H1 (cell line): Measurements from ENCODE around the gene MMP7. TPM values are rescaled to one million over a fixed set of nuclear protein-coding genes. Genes with fewer than 3 reads are reported as not detected.

Experiments
- CTCF ChIA-PET: fragments of 300-600 bp; sonication (Branson Sonifier 250); formaldehyde crosslinking; loops from one replicate; lab custom pipeline; 2021; ENCODE audit not compliant: partially characterized antibody; lab: Charles Lee
- POLR2A ChIA-PET: fragments of 300-600 bp; sonication (Branson Sonifier 250); formaldehyde crosslinking; loops from one replicate; lab custom pipeline; 2021; ENCODE audit warnings: inconsistent platforms; ENCODE audit not compliant: partially characterized antibody; lab: Charles Lee
- DNase-seq, 2 experiments: peaks; one replicate each; pipeline versions ENCODE4 v3.0.0 to v3.0.0-alpha.2; 2010 to 2022; ENCODE audit warnings: low spot score in 2 of 2, low read depth in 1 of 2, mixed read lengths in 1 of 2
- FAIRE-seq: peaks from 2 replicates; lab custom pipeline; 2011; peaks lifted over from hg19 to GRCh38; lab: Jason Lieb, UNC
- H2AFZ ChIP-seq: 2 replicates; pipeline ENCODE4 v1.8.1; 2012; ENCODE audit warnings: low read length, inconsistent platforms
- H2AK5ac ChIP-seq: 2 replicates; pipeline ENCODE4 v1.6.1; 2013; ENCODE audit warnings: low read depth, low read length
- H2BK120ac ChIP-seq: replicated peaks from 2 replicates; pipeline ENCODE3; 2013; ENCODE audit warnings: low read depth, low read length, inconsistent platforms
- H2BK12ac ChIP-seq: 2 replicates; pipeline ENCODE4 v1.6.1; 2013; ENCODE audit warnings: low read depth, low read length
- H2BK15ac ChIP-seq: 2 replicates; pipeline ENCODE4 v1.6.1; 2013; ENCODE audit warnings: low read length
- H2BK20ac ChIP-seq: 2 replicates; pipeline ENCODE4 v1.6.1; 2013; ENCODE audit warnings: low read length
- H2BK5ac ChIP-seq: 2 replicates; pipeline ENCODE4 v1.6.1; 2013; ENCODE audit warnings: low read depth, low read length
- H3K14ac ChIP-seq: 2 replicates; pipeline ENCODE4 v1.6.1; 2013; ENCODE audit warnings: inconsistent platforms; ENCODE audit not compliant: insufficient read length
- H3K18ac ChIP-seq: 2 replicates; pipeline ENCODE4 v1.6.1; 2013; ENCODE audit warnings: low read length; ENCODE audit errors: extremely low read depth
- H3K23ac ChIP-seq: 2 replicates; pipeline ENCODE4 v1.6.1; 2013; ENCODE audit warnings: inconsistent platforms; ENCODE audit not compliant: insufficient read length
- H3K23me2 ChIP-seq: 2 replicates; pipeline ENCODE4 v1.6.1; 2013; ENCODE audit warnings: low read depth, low read length
- H3K27ac ChIP-seq: 2 replicates; pipeline ENCODE4 v1.6.1; 2011; ENCODE audit warnings: low read depth, low read length, inconsistent platforms
- H3K27me3 ChIP-seq, 4 experiments: replicated peaks in 1 of 4; 1 replicate in 1 of 4; 2 replicates in 3 of 4; pipeline versions ENCODE4 v1.6.1 to v1.8.1; 2011 to 2013; ENCODE audit warnings: low read length in 3 of 4, mild to moderate bottlenecking in 3 of 4, inconsistent platforms in 2 of 4, mixed read lengths in 2 of 4, moderate library complexity in 1 of 4; ENCODE audit not compliant: control insufficient read depth in 3 of 4, insufficient read depth in 3 of 4; ENCODE audit errors: extremely low read depth in 1 of 4
- H3K36me3 ChIP-seq, 4 experiments: 2 replicates each; pipeline versions ENCODE4 v1.6.1 to v1.8.1; 2011 to 2013; ENCODE audit warnings: mild to moderate bottlenecking in 4 of 4, low read length in 3 of 4, moderate library complexity in 2 of 4, control low read depth in 1 of 4, inconsistent platforms in 1 of 4; ENCODE audit not compliant: insufficient read depth in 4 of 4, control insufficient read depth in 2 of 4
- H3K4ac ChIP-seq: replicated peaks from 2 replicates; pipeline ENCODE3; 2013; ENCODE audit warnings: low read length, low read depth, mixed read lengths, inconsistent platforms; ENCODE audit not compliant: insufficient read length
- H3K4me1 ChIP-seq, 4 experiments: replicated peaks in 1 of 4; 1 replicate in 1 of 4; 2 replicates in 3 of 4; pipeline versions ENCODE4 v1.6.1 to v1.8.1; 2011 to 2013; ENCODE audit warnings: low read length in 3 of 4, inconsistent platforms in 2 of 4, mixed read lengths in 1 of 4; ENCODE audit not compliant: insufficient read depth in 4 of 4, control insufficient read depth in 3 of 4
- H3K4me2 ChIP-seq, 2 experiments: 2 replicates each; pipeline versions ENCODE4 v1.6.1 to v1.8.1; 2011 to 2013; ENCODE audit warnings: low read depth in 2 of 2, low read length in 2 of 2, control low read depth in 1 of 2, inconsistent platforms in 1 of 2, mild to moderate bottlenecking in 1 of 2; ENCODE audit not compliant: insufficient read depth in 1 of 2
- H3K4me3 ChIP-seq, 4 experiments: fragments of 200-600, 300-600 bp in 1 of 4; sonication (generic), shearing (Covaris generic), sonication (Bioruptor Twin) in 1 of 4; 2 replicates each; pipeline versions ENCODE4 v1.5.1 to v1.8.1; 2011 to 2016; ENCODE audit warnings: low read length in 4 of 4, low read depth in 3 of 4, control low read depth in 2 of 4, inconsistent platforms in 2 of 4, mild to moderate bottlenecking in 2 of 4, mixed read lengths in 1 of 4, moderate library complexity in 1 of 4; ENCODE audit not compliant: insufficient read depth in 2 of 4; ENCODE audit errors: extremely low read depth in 1 of 4
- H3K56ac ChIP-seq: replicated peaks from 2 replicates; pipeline ENCODE3; 2013; ENCODE audit warnings: low read depth, mild to moderate bottlenecking, mixed read lengths, low read length, inconsistent platforms; ENCODE audit not compliant: insufficient read length
- H3K79me1 ChIP-seq: 2 replicates; pipeline ENCODE4 v1.6.1; 2013; ENCODE audit warnings: low read depth, low read length, control low read depth
- H3K79me2 ChIP-seq, 2 experiments: 2 replicates each; pipeline versions ENCODE4 v1.6.1 to v1.8.1; 2012 to 2013; ENCODE audit warnings: low read length in 2 of 2, mild to moderate bottlenecking in 2 of 2, inconsistent platforms in 1 of 2; ENCODE audit not compliant: insufficient read depth in 2 of 2, control insufficient read depth in 1 of 2
- H3K9ac ChIP-seq, 4 experiments: replicated peaks in 1 of 4; 1 replicate in 1 of 4; 2 replicates in 3 of 4; pipeline versions ENCODE4 v1.6.1 to v1.8.1; 2011 to 2013; ENCODE audit warnings: low read depth in 3 of 4, low read length in 3 of 4, control low read depth in 2 of 4, mild to moderate bottlenecking in 2 of 4, moderate library complexity in 2 of 4, inconsistent platforms in 1 of 4; ENCODE audit errors: extremely low read depth in 1 of 4
- H3K9me3 ChIP-seq, 2 experiments: 2 replicates each; pipeline versions ENCODE4 v1.6.1 to v1.8.1; 2012 to 2013; ENCODE audit warnings: mild to moderate bottlenecking in 2 of 2, moderate library complexity in 2 of 2, control low read depth in 1 of 2, inconsistent platforms in 1 of 2, low read depth in 1 of 2, low read length in 1 of 2, mixed read lengths in 1 of 2; ENCODE audit not compliant: insufficient read depth in 2 of 2
- H4K20me1 ChIP-seq, 2 experiments: replicated peaks in 1 of 2; 2 replicates each; pipeline versions ENCODE3 to v1.8.1; 2011 to 2013; ENCODE audit warnings: inconsistent platforms in 2 of 2, low read length in 2 of 2, mild to moderate bottlenecking in 1 of 2; ENCODE audit not compliant: insufficient read depth in 2 of 2, control insufficient read depth in 1 of 2
- H4K5ac ChIP-seq: 2 replicates; pipeline ENCODE4 v1.6.1; 2013; ENCODE audit warnings: low read length, low read depth, mixed read lengths, inconsistent platforms; ENCODE audit not compliant: insufficient read length
- H4K8ac ChIP-seq: 2 replicates; pipeline ENCODE4 v1.8.0; 2013; ENCODE audit warnings: mild to moderate bottlenecking, moderate library complexity, low read length, inconsistent platforms; ENCODE audit not compliant: insufficient read depth; ENCODE audit errors: extremely low read depth
- H4K91ac ChIP-seq: replicated peaks from 2 replicates; pipeline ENCODE3; 2013; ENCODE audit warnings: low read length, mixed read lengths, inconsistent platforms; ENCODE audit not compliant: insufficient read length
- ATF3 ChIP-seq: IDR thresholded peaks from 2 replicates; pipeline ENCODE4 v1.6.1; 2011; ENCODE audit warnings: low read depth, mild to moderate bottlenecking, low read length; ENCODE audit not compliant: insufficient read depth
- BACH1 ChIP-seq: IDR thresholded peaks from 2 replicates; pipeline ENCODE4 v1.6.1; 2012; ENCODE audit warnings: low read length, improper control_type of control experiment
- CEBPB ChIP-seq: IDR thresholded peaks from 2 replicates; pipeline ENCODE4 v1.6.1; 2012; ENCODE audit warnings: low read depth, low read length
- CHD1 ChIP-seq: IDR thresholded peaks from 2 replicates; pipeline ENCODE4 v1.6.1; 2012; ENCODE audit warnings: low read depth, low read length, improper control_type of control experiment
- FOSL1 ChIP-seq: IDR thresholded peaks from 2 replicates; pipeline ENCODE4 v1.6.1; 2011; ENCODE audit warnings: mild to moderate bottlenecking, low read depth, low read length, moderate library complexity; ENCODE audit not compliant: insufficient read depth
- KDM5A ChIP-seq: fragments of 200-600 bp; IDR thresholded peaks from 2 replicates; pipeline ENCODE4 v1.7.1; 2012; ENCODE audit warnings: mild to moderate bottlenecking, low read length, inconsistent platforms, mixed read lengths
- NRF1 ChIP-seq: IDR thresholded peaks from 2 replicates; pipeline ENCODE4 v1.6.1; 2011; ENCODE audit warnings: mild to moderate bottlenecking, low read depth, low read length, improper control_type of control experiment
- RBBP5 ChIP-seq: IDR thresholded peaks from 2 replicates; pipeline ENCODE4 v1.7.1; 2012; ENCODE audit warnings: low read depth, mild to moderate bottlenecking, inconsistent platforms, low read length, moderate library complexity, borderline replicate concordance
- RFX5 ChIP-seq: IDR thresholded peaks from 2 replicates; pipeline ENCODE4 v1.6.1; 2011; ENCODE audit warnings: low read depth, low read length, improper control_type of control experiment, borderline replicate concordance
- RXRA ChIP-seq: IDR thresholded peaks from 2 replicates; pipeline ENCODE4 v1.6.1; 2011; ENCODE audit warnings: low read depth, mild to moderate bottlenecking, low read length, moderate library complexity; ENCODE audit not compliant: insufficient read depth
- SIRT6 ChIP-seq: IDR thresholded peaks from one replicate; pipeline ENCODE4 v1.7.1; 2012; ENCODE audit warnings: low read length, inconsistent platforms
- SP1 ChIP-seq: IDR thresholded peaks from 2 replicates; pipeline ENCODE4 v1.6.1; 2011; ENCODE audit warnings: low read depth, low read length
- SRF ChIP-seq: IDR thresholded peaks from 2 replicates; pipeline ENCODE4 v1.6.1; 2011; ENCODE audit warnings: mild to moderate bottlenecking, low read depth, low read length, moderate library complexity
- WGBS, 2 experiments: shearing (Covaris generic) in 1 of 2; methylation state at CpG; one replicate each; pipeline versions ENCODE4 v1.1.6 to v1.1.7; 2013 to 2015; ENCODE audit warnings: low lambda C conversion rate in 2 of 2, mixed read lengths in 2 of 2, inconsistent platforms in 1 of 2, low coverage in 1 of 2, missing lambda C conversion rate in 1 of 2; ENCODE audit not compliant: insufficient replicate concordance in 2 of 2, insufficient coverage in 1 of 2, insufficient read length in 1 of 2; ENCODE audit errors: extremely low coverage in 1 of 2, missing lambda C conversion rate in 1 of 2; 5-methylcytosine and 5-hydroxymethylcytosine counted together
- polyA plus RNA-seq, 7 experiments: library from polyadenylated mRNA; depleted of rRNA in 3 of 7; stranded (reverse) in 5 of 7; unstranded in 2 of 7; fragments of >200 nt in 5 of 7; fragments of 200-250 nt in 2 of 7; gene quantifications; 1 replicate in 5 of 7; 2 replicates in 1 of 7; 4 replicates in 1 of 7; pipeline versions ENCODE4 v1.2.1 to v1.2.3, GENCODE V29; 2011 to 2013; ENCODE audit warnings: missing spikeins in 2 of 7, mixed read lengths in 2 of 7
- total RNA-seq: library from RNA; stranded (reverse); fragmentation: NEBNext Ultra II Directional; extraction: Animal tissue kit (Norgen Biotek cat#: 25700); gene quantifications from 2 replicates; pipeline ENCODE4 v1.2.1, GENCODE V29; 2021

Gene MMP7
- total and polyA plus RNA-seq, 2 of the 8 experiments (the other 6 are each of a cell fraction or from before 2014, with no cell fraction given): not detected

- FAIRE-seq: no peak
- Histone ChIP-seq H3K4ac (no peak overlapping the region), H3K27ac (no peak overlapping the region), H3K14ac (no peak overlapping the region), H4K5ac (no peak overlapping the region), H3K9me3 (no peaks in the 10 kb centered on the region), H3K9ac (no peak overlapping the region), H2AK5ac (no peak overlapping the region), H4K91ac (no peak overlapping the region), H2BK15ac (no peak overlapping the region), H3K27me3 (no peaks in the 10 kb centered on the region), H3K56ac (no peak overlapping the region), H2AFZ (no peak overlapping the region), H3K4me1 (no peaks in the 10 kb centered on the region), H2BK12ac (no peak overlapping the region), H3K23ac (no peak overlapping the region), H3K4me3 (no peak overlapping the region), H4K20me1 (no peaks in the 10 kb centered on the region), H3K4me2 (no peak overlapping the region), H2BK120ac (no peak overlapping the region), H2BK5ac (no peak overlapping the region), H3K79me2 (no peaks in the 10 kb centered on the region), H2BK20ac (no peak overlapping the region), H3K23me2 (no peaks in the 10 kb centered on the region), H3K79me1 (no peaks in the 10 kb centered on the region), H4K8ac (no peak overlapping the region), H3K18ac (no peak overlapping the region), H3K36me3 (no peaks in the 10 kb centered on the region)
- POLR2A ChIA-PET: no interaction called here
- CTCF ChIA-PET: interaction anchor here (1.4 kb wide), 1 partner anchor 150 kb away, joined by 5 read pairs; no protein-coding TSS in a partner anchor
- 90% methylated on average over 4 of the region's 4 CpGs; no CpG with 5 or more reads in 1 of the 2 experiments for WGBS, 2 experiments
- TF ChIP-seq FOSL1 (no peak), SIRT6 (no peak), RFX5 (no peak), CEBPB (no peak), SP1 (no peak), BACH1 (no peak), CHD1 (no peak), RBBP5 (no peak), KDM5A (no peak), RXRA (no peak), NRF1 (no peak), ATF3 (no peak), SRF (no peak)
- no peak for DNase-seq
Measured at GRCh38 chr11:102516179-102516578, 14.4 kb downstream of the MMP7 start.
